Urothelium cell line (cell line): ENCODE results near the gene LPP.

Source experiments
- DNase-seq: peaks from one replicate; pipeline ENCODE4 v3.0.0; 2011; ENCODE audit warnings: low spot score, mixed read lengths
- FAIRE-seq: peaks from 2 replicates; lab custom pipeline; 2011; peaks lifted over from hg19 to GRCh38; lab: Jason Lieb, UNC

The LPP gene

DNA sequence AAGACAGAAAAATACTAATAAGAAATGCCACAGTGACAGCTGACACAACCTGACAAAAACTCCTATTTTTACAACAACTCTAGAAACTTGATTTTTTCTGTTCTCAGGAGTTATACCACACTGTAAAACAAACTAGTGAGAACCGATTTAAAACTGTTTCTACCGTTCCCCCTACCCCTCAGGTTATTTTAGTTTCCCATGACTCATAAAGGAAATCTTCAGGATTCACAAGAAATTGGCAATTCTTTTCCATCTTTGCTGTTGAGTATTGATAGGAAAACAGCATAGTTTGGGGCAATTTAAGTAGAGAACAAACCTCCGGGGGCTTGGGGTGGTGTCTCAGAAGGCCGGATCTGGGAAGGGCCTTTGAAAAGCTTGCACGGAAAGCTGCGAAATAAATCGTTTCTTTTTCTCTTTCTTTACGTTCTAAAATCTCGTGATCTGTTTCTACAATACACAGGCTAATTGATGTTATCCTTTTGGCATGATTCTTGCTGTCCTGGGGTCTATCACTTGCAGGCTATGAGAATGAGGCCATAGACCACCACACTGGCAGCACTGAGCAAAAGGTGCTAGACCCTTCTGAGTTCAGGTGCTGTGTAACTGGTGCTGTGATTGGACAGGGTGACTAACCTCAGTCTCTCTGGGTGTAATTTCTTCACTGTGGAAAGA, 89.3 kb downstream of the LPP start:
- FAIRE-seq: no peak
- DNase-seq: no peak

DNA sequence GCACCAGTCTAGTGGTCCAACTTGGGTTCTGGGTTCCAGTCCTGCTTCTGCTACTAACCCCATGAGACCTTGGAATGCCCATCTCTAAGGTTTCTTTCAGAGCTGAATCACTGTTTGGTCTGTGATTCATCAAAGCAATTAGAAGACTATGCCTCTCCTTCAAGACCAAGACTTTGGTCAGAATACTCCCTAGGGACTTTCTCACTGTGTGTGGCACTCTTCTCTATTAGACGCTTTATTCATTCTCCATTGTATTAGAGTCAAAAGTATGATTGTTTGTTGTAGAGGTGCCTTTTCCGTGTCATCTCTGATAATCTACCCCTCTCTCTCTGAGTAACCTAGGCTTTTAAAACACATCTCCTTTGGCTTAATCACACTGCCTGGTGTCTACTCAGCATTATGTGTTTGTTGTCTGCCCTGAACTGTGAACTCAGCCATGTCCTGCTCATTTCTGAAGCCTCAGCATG, 90.5 kb downstream of the LPP start:
- no peak for FAIRE-seq
- peak; percentile 54 for DNase-seq

DNA sequence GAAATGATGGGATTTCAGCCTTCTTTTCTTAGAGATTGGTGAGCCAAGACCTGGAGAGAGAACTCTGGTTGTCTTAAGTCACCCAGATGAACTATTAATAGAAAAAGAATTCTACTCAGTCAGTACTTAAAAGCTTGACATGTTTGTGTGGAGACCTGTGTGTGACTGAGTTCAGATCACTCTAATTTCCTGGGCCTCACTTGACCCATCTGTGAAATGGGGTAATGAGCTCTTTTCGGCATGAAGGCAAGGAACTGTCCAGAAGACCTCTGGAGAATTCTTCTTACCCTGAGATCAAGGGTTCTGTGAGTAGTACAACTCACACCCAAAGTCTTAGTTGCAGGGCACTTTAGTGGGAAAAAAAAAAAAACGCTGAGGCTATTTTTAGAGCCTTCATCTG, 92.9 kb downstream of the LPP start:
- no peak for DNase-seq
- no peak for FAIRE-seq

DNA sequence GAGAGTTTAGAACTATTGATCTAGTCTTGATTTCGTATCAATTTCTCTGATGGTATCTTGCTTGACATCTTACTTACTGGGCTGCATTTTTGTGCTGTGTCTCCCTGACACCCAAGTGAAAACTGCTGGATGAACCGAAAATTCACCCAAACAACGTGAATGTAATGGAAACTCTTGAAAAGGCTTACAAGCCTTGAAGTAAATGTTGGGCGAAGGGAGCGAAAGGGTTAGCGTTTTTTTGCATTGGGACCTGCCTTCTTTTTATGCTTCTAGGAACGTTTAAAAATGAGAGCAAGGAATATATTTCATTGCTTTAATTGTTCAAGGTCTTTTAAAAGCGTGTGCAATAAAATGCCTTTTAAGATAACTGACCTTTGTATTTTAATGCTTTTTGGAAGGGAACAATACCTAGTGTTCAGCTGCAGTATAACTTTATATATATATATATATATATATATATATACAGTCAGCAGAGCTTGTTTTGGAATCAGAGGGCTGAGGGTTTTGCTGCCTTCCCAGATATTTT, 94.1 kb downstream of the LPP start:
- FAIRE-seq: no peak

DNA sequence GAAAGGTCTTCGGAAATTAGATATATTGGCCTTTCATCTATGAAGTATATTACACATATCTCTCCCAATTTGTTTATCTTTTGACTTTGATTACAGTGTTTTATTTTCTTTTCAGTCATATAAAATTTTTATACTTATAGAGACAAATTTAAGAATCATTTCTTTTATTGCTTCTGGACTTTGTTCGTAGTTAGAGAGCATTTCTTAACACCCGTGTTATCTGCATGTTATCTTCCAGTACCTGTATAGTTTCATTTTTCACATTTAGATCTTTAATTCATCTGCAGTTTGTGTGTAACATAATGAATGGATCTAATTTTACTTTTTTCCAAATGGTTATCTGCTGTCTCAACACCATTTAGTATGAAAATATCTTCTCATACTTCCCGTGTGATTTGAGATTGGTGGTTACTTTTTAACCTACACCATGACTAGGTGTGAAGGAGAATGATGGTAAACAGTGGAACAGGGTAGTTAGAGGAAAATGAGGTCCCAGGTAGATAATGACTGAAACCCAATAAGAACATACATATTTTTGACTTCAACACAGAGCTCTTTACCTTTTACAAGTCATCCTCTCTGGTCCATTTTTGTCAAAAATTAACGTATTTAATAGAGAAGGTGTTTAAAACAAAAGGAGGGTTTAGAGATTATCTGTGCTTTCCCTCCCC, 99.3 kb downstream of the LPP start:
- FAIRE-seq (no peak), DNase-seq (no peak)

More for the DNA sequence above, 94.1 kb downstream of the LPP start:
- no peak for DNase-seq

DNA sequence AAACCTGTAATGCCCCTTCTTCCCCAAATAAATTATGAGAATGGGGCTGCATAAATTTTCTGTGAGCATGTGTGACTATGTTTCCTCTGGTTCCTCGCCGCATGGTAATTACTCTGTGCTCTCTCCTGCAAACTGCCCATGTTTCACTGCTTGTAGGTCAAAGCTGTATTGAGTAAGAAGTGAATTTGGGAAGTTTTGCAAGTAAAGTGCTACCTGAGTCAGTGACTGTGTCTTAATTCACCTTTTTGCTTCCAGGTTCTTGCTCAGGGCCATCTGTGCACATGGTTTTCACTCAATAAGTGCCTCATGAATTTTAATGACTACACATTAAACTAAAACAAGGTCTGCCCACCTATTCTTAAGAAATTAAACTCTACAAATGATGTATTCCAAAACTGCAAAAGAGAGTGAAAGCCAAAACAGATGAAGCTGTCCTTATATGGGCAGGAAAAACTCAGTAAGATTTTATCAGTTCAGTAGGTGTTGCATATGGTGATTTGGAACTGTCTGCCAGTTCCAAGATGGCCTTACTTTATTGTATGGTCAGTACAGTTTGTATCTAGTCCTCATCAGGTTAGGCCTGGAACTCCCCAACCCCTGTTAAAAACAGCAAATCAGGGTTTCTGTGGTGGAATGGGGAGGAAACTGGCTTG, 100.0 kb downstream of the LPP start:
- DNase-seq (no peak), FAIRE-seq (no peak)

DNA sequence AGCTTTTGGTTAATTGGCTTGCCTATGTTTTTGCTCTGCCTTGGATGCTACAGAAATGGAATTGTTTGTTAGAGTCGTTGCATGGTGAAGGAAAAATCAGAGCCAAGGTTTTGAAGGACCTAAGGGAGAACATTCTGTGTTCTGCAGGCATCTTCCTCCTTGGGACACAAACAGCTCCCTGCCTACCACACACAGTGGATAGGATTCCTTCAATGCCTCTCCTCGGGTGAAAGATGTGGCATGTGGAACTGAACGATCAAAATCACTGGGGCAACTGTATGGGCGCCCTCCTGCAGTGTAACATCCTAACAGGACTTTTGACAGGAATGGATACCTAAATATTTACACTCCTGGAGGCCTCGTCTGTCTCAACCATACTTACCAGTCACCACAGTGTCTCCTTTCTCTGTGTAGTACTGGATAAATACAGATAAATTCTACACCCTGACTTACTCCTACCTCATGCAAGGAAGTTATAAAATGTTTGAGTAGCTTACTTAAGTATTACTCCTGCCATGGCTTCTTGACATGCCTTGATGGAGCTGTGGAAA, 100.6 kb downstream of the LPP start:
- DNase-seq (no peak), FAIRE-seq (no peak)

DNA sequence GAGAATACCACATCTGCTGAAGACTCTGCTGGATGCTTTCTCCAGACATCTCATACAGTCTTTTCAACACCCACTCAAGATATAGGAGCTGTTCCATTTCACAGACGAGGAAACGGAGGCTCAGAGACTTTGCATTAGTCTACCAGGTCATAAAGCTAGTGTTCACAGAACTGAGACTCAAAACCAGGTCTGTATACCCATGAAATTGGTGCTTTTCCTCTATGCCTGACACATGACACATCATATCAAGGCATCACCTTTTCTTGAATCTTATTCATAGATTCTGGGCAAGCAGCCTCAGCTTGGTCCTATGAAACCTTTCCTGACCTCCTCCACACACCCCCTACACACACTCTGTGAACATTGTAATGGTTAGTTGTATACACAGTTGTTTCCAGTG, 101.2 kb downstream of the LPP start:
- no peak for DNase-seq
- FAIRE-seq: no peak

DNA sequence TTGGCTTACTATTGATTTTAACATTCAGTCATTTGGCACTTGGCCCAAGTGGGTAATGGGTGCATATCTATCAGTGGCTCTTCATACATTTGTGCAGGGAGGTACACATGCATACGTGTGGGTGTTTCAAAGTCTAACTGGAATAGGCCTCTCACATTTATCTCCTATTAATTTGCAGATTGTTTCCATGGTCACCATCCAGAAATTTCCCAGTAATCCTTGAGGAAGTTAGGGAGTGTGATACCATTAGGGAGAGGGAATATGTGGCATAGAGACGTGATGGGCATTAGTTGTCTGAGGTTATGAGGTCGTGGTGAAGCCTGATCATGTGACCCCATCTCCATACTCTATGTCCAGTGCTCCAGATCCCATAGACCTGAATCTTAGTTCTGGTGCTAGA, 102.8 kb downstream of the LPP start:
- no peak for FAIRE-seq
- no peak for DNase-seq

DNA sequence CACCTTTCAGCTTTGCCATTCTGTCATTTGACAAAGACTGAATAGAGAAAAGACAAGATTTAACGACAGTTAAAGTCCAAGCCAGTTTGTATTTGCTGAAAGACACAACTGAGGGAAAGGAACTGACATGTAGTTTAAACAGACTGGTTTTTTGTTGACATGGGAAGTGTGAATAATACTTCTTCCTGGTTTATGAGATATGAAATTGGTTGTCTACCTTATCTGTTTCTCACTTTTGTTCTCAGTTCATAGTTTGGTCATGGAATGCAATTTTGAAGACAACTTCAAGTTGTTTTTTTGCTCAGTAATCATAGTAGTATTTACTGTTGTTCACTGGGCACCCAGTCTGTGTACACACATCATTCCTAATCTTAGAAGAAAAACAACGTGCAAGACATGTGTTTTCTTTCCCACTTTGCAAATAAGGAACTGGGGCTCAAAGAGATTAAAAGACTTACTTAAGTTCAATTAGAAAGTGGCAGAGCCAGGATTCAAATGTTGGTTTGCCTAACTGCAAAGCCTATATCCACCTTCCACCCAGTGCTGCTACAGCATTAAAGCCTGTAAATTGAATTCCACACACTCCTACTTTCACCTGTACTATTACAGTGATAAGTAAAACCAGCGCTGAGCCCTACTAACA, 103.5 kb downstream of the LPP start:
- DNase-seq (no peak), FAIRE-seq (no peak)

DNA sequence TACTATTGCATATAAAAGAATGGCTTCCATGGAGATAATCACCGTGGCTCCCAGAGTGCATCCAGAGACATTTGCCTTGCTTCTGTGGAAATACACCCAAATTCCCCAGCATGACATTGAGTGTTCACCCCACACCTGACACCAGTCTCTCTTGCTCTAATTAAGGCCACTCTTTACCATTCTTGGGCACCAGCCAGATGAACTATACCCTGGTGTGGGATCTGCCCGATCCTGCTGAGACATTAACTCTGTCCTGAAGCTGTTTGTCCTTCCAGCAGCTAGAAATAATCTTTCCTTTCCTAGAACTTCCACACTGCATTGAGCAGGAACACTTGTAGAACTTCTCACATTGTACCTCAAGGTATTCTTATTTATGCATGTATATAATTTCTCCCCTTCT, 105.2 kb downstream of the LPP start:
- no peak for FAIRE-seq
- DNase-seq: no peak

DNA sequence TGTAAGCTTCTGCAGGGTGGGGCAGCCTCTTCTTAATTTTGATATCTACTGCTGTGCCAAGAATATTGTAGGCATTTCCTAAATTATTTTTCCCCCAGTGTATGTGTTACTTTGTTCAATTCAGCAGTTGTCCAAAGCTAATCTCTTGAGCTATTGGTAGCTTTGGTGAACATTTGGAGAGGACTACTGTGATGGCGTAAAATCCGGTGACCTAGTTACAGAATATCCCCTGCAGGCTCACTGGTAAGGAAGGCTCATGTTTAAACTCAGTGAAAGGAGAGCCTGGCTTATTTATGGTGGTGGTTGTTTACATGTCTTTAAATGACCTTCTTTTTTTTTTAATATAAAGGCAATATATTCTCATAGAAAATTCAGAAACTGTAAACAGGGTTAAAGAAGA, 105.6 kb downstream of the LPP start:
- FAIRE-seq: no peak
- no peak for DNase-seq

DNA sequence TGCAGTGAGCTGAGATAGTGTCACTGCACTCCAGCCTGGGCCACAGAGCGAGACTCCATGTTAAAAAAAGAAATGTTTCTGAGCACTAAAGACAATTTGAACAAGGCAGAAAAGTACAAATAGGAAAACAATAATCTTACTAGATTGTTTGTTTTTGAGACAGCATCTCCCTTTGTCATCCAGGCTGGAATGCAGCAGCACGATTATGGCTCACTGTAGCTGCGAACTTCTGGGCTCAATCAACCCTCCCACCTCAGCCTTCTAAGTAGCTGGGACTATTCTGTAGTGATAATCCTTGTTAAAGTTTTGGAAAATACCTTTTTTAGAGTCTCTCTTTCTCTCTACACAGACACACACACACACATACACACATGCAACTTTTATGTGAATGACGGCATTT, 107.1 kb downstream of the LPP start:
- DNase-seq (no peak), FAIRE-seq (no peak)

DNA sequence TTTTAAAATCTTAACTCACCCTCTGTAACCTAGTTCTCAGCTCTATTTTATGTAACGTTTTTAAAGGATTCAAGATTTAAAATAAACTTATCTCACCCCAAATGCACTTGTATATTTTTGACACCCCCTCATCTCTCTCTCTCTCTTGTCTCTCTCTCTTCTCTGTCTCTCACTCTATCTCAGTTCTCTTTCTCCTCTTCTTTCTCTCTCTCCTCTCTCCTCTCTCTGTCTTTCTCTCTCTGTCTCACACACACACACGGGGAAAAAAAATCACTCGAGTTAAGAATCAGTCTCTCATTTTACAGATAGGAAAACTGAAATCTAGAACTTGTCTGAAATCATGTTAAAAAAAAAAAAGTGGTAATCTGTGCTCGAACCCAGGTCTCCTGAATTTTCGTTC, 108.5 kb downstream of the LPP start:
- DNase-seq (no peak), FAIRE-seq (no peak)

DNA sequence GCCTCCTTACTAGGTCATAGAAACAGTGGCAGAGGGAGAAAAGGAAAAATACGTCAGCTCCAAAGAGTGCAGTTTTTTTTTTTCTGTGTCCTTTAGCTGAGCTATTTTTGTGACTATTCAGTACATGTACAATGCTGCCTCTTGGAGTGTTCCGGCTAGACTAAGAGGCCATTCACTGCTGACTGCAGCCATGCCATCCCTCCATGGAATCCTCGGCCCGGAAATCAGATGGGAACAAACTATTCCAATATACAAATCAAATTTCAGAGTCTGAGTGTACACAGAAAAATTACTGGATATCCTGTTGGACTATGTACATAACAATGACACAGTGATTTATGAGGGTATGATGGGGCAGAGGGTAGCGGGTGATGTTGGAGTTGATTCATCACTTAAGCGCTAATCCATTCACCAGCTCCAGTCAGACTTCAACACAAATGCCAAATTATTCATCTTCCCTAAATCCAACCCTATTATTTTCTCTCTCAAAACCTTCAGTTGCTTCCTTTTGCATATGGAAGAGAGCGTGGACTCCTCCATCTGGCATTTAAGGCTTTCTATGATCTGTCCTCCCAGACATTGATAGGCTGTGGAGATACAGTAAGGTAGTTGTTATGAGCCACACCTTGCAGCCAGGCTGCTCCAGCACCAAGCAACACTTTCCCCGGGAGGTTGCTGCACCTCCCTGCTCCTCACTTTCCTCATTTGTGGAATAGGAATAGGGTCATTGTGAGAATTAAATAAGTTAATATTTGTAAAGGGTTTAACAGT, 109.1 kb downstream of the LPP start:
- FAIRE-seq (no peak), DNase-seq (peak; percentile 50)

DNA sequence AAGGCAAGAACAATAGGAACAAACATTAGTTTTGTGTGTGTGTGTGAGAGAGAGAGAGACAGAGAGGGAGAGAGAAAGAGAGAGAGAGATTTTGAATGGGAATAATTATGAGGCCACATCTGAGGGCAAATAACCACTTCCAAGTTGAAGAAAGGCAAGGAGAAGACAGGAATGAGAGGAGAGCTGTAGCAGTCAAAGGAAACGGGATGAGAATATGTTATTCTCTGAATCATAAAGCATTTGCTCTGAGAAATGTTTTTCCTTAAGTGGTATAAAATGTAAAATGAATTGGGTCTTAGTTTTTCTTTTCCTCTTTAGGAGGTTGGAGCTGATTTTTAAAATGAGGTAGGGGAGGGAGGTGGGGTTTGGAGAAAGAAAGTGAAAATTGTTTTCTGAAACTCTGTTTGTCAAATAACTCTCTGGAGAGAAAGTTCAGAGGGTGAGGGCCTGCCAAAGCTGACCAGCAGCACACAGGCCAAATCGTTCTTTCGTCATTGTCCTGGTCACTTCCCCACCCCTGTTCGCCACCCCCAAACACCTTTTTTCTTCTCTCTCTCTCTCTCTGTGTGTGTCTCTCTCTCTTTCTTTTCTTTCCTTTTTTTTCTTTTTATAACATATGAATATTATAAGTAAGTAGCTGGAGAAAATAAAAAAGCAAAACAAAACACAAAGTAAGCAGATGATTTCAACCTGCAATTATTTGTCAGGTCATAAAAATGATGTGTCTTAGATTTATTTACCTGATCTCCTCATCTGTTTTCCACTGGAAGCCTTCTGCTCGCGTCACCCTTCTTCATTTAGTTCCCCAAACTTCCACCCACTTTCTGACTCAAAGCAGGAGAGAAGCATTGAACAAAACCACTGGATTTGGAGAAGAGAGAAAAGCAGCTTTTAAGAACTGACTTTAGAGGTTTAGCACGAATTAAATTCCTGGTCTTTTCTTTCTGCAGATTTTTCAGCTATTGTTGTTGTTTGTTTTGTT, 110.6 kb downstream of the LPP start:
- FAIRE-seq: no peak

DNA sequence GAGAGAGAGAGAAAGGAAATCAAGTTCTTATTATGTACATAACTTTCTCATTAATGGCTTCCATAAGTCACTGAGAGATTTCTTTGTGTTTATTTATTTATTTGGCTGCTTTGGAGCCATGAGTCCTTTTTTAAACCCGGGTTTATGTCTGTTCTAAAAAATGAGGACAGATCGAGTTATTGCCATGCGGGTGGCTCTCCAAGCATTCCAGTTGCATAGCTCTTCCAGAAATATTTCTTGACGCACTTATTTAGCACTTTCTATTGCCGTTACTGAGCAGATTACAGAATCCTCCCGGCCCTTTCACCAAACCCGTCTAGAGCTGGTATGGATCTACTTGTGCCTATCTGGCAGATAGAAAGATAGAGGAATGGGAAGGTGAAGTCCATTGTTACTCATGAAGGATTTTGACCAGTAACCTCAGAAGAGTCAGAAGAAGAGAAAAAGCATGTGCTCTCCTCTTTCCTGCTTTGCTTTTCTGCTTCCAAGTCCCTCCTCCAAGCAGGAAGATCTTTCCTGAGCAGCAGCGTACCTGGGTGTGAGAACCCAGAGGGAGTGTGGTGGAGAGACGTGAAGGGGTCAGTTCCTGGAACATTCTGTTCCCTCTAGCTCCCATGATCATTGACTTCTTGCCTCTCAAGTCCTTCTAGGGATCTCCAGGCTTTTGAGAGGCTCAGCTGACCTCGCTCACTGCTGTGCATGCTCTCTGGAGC, 112.8 kb downstream of the LPP start:
- FAIRE-seq (no peak), DNase-seq (no peak)

More for the DNA sequence above, 110.6 kb downstream of the LPP start:
- DNase-seq: no peak

DNA sequence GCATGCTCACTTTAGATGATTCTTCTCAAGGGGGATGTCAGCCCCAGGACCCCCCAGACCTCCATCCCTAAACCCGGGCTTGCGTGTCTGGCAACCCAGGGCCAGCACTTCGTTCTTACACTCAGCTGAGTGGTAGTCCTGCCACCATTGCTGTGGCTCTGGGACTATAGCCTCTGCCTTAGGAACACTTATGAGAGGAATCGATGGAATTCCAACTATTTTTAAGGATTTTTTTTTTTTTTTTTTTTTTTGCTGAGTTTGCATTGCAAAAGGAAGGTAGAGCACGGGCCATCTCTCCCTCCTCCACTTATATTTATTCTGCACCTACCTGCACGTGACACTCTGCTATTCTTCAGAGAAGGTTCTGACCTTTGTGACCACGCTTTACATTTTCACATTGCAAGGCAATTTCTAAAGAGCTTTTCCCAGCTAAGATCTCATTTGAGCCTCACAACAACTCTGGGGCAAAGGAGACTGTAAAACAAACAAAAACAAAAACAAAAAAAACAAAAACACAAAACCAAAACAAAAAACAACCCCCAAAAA, 113.9 kb downstream of the LPP start:
- no peak for FAIRE-seq

More for the DNA sequence above, 113.9 kb downstream of the LPP start:
- DNase-seq: no peak
